SK-N-SH (cell line): Measurements from ENCODE around the gene CPNE8. TPM values are rescaled to one million over a fixed set of nuclear protein-coding genes. Genes with fewer than 3 reads are reported as not detected.

Experiments used
- CTCF ChIA-PET: fragments of 300-600, 350-600 bp; formaldehyde crosslinking; extraction: SDS; loops from one replicate; lab custom pipeline; 2021; lab: Yijun Ruan, JAX
- POLR2A ChIA-PET: fragments of 350-600 bp; sonication (Branson Sonifier 250); formaldehyde crosslinking; extraction: SDS; loops from one replicate; lab custom pipeline; 2020; ENCODE audit warnings: antibody characterized with exemption, inconsistent platforms; lab: Yijun Ruan, JAX
- DNase-seq: peaks from one replicate; pipeline ENCODE4 v3.0.0; 2012
- H2AFZ ChIP-seq: fragments of 200-600 bp; sonication (generic); 2 replicates; pipeline ENCODE4 v1.8.1; 2016; ENCODE audit warnings: antibody characterized with exemption, mild to moderate bottlenecking, low read depth
- H3F3A ChIP-seq: fragments of 200-600 bp; sonication (generic); replicated peaks from 2 replicates; pipeline ENCODE3; 2016; ENCODE audit warnings: antibody characterized with exemption, mild to moderate bottlenecking; ENCODE audit not compliant: insufficient read depth
- H3K27ac ChIP-seq, 2 experiments: fragments of 200-500 bp in 1 of 2; fragments of 200-600 bp in 1 of 2; sonication (Bioruptor generic) in 1 of 2; sonication (generic), shearing (Covaris generic) in 1 of 2; 2 replicates each; pipeline versions ENCODE4 v1.5.1 to v1.6.1; 2014 to 2016; ENCODE audit warnings: low read depth in 2 of 2, inconsistent platforms in 1 of 2, low read length in 1 of 2, mild to moderate bottlenecking in 1 of 2, mixed read lengths in 1 of 2
- H3K27me3 ChIP-seq: fragments of 200-600 bp; sonication (generic), shearing (Covaris generic); 2 replicates; pipeline ENCODE4 v1.6.1; 2016; ENCODE audit warnings: mixed run types; ENCODE audit not compliant: insufficient read depth
- H3K36me3 ChIP-seq, 2 experiments: fragments of 200-500 bp in 1 of 2; fragments of 200-600 bp in 1 of 2; sonication (Bioruptor generic) in 1 of 2; sonication (generic) in 1 of 2; replicated peaks in 1 of 2; 2 replicates each; pipeline versions ENCODE3 to v1.5.1; 2014 to 2016; ENCODE audit warnings: low read length in 1 of 2, mild to moderate bottlenecking in 1 of 2; ENCODE audit not compliant: insufficient read depth in 2 of 2, control insufficient read depth in 1 of 2
- H3K4me1 ChIP-seq, 2 experiments: fragments of 200-500 bp in 1 of 2; fragments of 200-600 bp in 1 of 2; sonication (Bioruptor generic) in 1 of 2; sonication (generic), shearing (Covaris generic) in 1 of 2; 2 replicates each; pipeline versions ENCODE4 v1.5.1 to v1.6.1; 2014 to 2016; ENCODE audit warnings: low read depth in 1 of 2, low read length in 1 of 2, mixed run types in 1 of 2; ENCODE audit not compliant: insufficient read depth in 2 of 2, control insufficient read depth in 1 of 2
- H3K4me2 ChIP-seq: fragments of 200-600 bp; sonication (generic), shearing (Covaris generic); 2 replicates; pipeline ENCODE4 v1.6.1; 2017; ENCODE audit warnings: mixed run types
- H3K4me3 ChIP-seq, 2 experiments: fragments of 200-500 bp in 1 of 2; fragments of 200-600 bp in 1 of 2; sonication (Bioruptor generic) in 1 of 2; sonication (generic), shearing (Covaris generic) in 1 of 2; 2 replicates each; pipeline versions ENCODE4 v1.5.1 to v1.8.1; 2014 to 2016; ENCODE audit warnings: low read depth in 2 of 2, inconsistent platforms in 1 of 2, low read length in 1 of 2, mild to moderate bottlenecking in 1 of 2, mixed read lengths in 1 of 2, moderate library complexity in 1 of 2
- H3K79me2 ChIP-seq: fragments of 200-600 bp; sonication (generic); 2 replicates; pipeline ENCODE4 v1.8.1; 2017; ENCODE audit warnings: mild to moderate bottlenecking; ENCODE audit not compliant: insufficient read depth
- H3K9ac ChIP-seq: fragments of 200-600 bp; sonication (generic); 2 replicates; pipeline ENCODE4 v1.6.1; 2017; ENCODE audit warnings: mixed run types
- H3K9me2 ChIP-seq: fragments of 200-600 bp; sonication (generic); 2 replicates; pipeline ENCODE4 v1.6.1; 2017; ENCODE audit warnings: mixed run types
- H3K9me3 ChIP-seq: fragments of 200-600 bp; sonication (generic); 2 replicates; pipeline ENCODE4 v1.6.1; 2017; ENCODE audit warnings: mixed run types, mild to moderate bottlenecking, moderate library complexity
- H4K20me1 ChIP-seq: fragments of 200-600 bp; sonication (generic); 2 replicates; pipeline ENCODE4 v1.6.1; 2017; ENCODE audit warnings: mild to moderate bottlenecking, mixed run types; ENCODE audit not compliant: insufficient read depth
- FOXM1 ChIP-seq: IDR thresholded peaks from 2 replicates; pipeline ENCODE4 v1.4.0; 2012; ENCODE audit warnings: low read depth, mild to moderate bottlenecking
- GATA2 ChIP-seq: sonication (generic); formaldehyde crosslinking; IDR thresholded peaks from 2 replicates; pipeline ENCODE4 v1.5.0; 2020; ENCODE audit warnings: mild to moderate bottlenecking, missing genetic modification reagents
- JUND ChIP-seq: IDR thresholded peaks from 2 replicates; pipeline ENCODE4 v1.4.0; 2012
- NFIC ChIP-seq: IDR thresholded peaks from 2 replicates; pipeline ENCODE4 v1.4.0; 2012; ENCODE audit warnings: borderline replicate concordance
- NRF1 ChIP-seq: IDR thresholded peaks from 2 replicates; pipeline ENCODE4 v1.6.1; 2012; ENCODE audit warnings: low read depth, mild to moderate bottlenecking, low read length
- POLR2AphosphoS5 ChIP-seq: IDR thresholded peaks from 2 replicates; pipeline ENCODE4 v1.6.1; 2012; ENCODE audit warnings: low read depth, low read length
- RAD21 ChIP-seq: IDR thresholded peaks from 2 replicates; pipeline ENCODE4 v1.6.1; 2012; ENCODE audit warnings: mild to moderate bottlenecking, low read length
- RCOR1 ChIP-seq: fragments of 150-350 bp; IDR thresholded peaks from 2 replicates; pipeline ENCODE4 v1.6.1; 2017; ENCODE audit warnings: antibody characterized with exemption, low read length
- RXRA ChIP-seq: IDR thresholded peaks from 2 replicates; pipeline ENCODE4 v1.4.0; 2012; ENCODE audit warnings: low read depth, mild to moderate bottlenecking, borderline replicate concordance
- SIN3A ChIP-seq: IDR thresholded peaks from 2 replicates; pipeline ENCODE4 v1.6.1; 2012; ENCODE audit warnings: low read depth, mild to moderate bottlenecking, low read length, moderate library complexity, borderline replicate concordance
- TAF1 ChIP-seq: IDR thresholded peaks from 2 replicates; pipeline ENCODE4 v1.6.1; 2012; ENCODE audit warnings: low read depth, mild to moderate bottlenecking, low read length, moderate library complexity, borderline replicate concordance
- TCF12 ChIP-seq: IDR thresholded peaks from 2 replicates; pipeline ENCODE4 v1.4.0; 2012
- USF1 ChIP-seq: IDR thresholded peaks from 2 replicates; pipeline ENCODE4 v1.4.0; 2012; ENCODE audit warnings: low read depth, borderline replicate concordance
- WGBS: methylation state at CpG from one replicate; pipeline ENCODE4 v1.1.6; 2017; ENCODE audit warnings: low lambda C conversion rate; 5-methylcytosine and 5-hydroxymethylcytosine counted together
- polyA plus RNA-seq, 3 experiments: library from polyadenylated mRNA; depleted of rRNA; stranded (reverse); fragments of >200 nt; gene quantifications; 2 replicates each; pipeline ENCODE4 v1.2.3, GENCODE V29; 2012
- TF ChIP-seq, protein P1 (sequence below): IDR thresholded peaks from 2 replicates; pipeline ENCODE4 v1.4.0; 2012; ENCODE audit warnings: low read depth
- TF ChIP-seq, protein P2 (sequence below): fragments of 200-600 bp; sonication (generic); IDR thresholded peaks from 2 replicates; pipeline ENCODE4 v1.6.1; 2017; ENCODE audit warnings: antibody characterized with exemption, mild to moderate bottlenecking, moderate library complexity
- TF ChIP-seq, protein P3 (sequence below): IDR thresholded peaks from 2 replicates; pipeline ENCODE4 v1.6.1; 2012; ENCODE audit warnings: mild to moderate bottlenecking, low read depth, low read length, moderate library complexity

CPNE8 gene
- polyA plus RNA-seq, 1 of the 3 experiments (the other 2 are of a cell fraction): not detected

DNA sequence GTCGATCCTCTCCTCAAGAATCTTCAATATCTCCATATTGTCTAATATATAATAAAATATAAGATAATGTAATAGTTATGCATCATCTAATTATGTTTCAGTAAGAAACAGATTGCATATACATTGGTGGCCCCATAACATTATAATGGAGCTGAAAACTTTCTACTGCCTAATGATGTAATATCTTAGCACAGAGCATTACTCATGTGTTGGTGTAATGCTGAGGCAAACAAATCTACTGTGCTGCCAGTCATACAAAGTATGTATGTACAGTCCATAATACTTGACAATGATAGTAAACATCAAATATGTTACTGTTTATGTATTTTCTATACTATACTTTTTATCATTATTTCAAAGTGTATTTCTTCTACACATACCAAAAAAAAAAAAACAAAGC, 128.7 kb downstream of the CPNE8 start:
- Histone ChIP-seq H3K4me1 (no peaks in the 10 kb centered on the region), H4K20me1 (no peaks in the 10 kb centered on the region), H3F3A (no peaks in the 10 kb centered on the region), H2AFZ (no peak overlapping the region), H3K79me2 (no peaks in the 10 kb centered on the region), H3K4me2 (no peak overlapping the region), H3K4me3 (no peak overlapping the region), H3K36me3 (no peaks in the 10 kb centered on the region), H3K9ac (no peak overlapping the region), H3K9me2 (no peaks in the 10 kb centered on the region), H3K9me3 (no peaks in the 10 kb centered on the region), H3K27me3 (no peaks in the 10 kb centered on the region), H3K27ac (no peak overlapping the region)
- WGBS: 54% methylated on average over 1 of the region's 1 CpG
- ChIA-PET CTCF (no interaction called here), POLR2A (no interaction called here)
- no peak for TF ChIP-seq NRF1
- TF ChIP-seq RAD21: no peak
- no peak for TF ChIP-seq RXRA
- no peak for TF ChIP-seq SIN3A
- no peak for DNase-seq

- TF ChIP-seq JUND (no peak), RCOR1 (no peak), GATA2 (CRISPR knock-in tag) (no peak), FOXM1 (no peak)
- TF ChIP-seq, protein P1, sequence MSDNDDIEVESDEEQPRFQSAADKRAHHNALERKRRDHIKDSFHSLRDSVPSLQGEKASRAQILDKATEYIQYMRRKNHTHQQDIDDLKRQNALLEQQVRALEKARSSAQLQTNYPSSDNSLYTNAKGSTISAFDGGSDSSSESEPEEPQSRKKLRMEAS: no peak
- no peaks in the 10 kb centered on the region for H3K79me2 ChIP-seq
- no peaks in the 10 kb centered on the region for H3K36me3 ChIP-seq
- ChIA-PET CTCF (no interaction called here), POLR2A (no interaction called here)
- DNase-seq: no peak
- no peak overlapping the region for H3K4me2 ChIP-seq
- H3K9me2 ChIP-seq: no peaks in the 10 kb centered on the region
- no peaks in the 10 kb centered on the region for H3K27me3 ChIP-seq
- H3K27ac ChIP-seq: no peak overlapping the region
- H4K20me1 ChIP-seq: no peaks in the 10 kb centered on the region
- H2AFZ ChIP-seq: no peak overlapping the region
- no peaks in the 10 kb centered on the region for H3F3A ChIP-seq
- no peak overlapping the region for H3K4me3 ChIP-seq
- H3K9me3 ChIP-seq: no peaks in the 10 kb centered on the region
- no peak overlapping the region for H3K9ac ChIP-seq
- H3K4me1 ChIP-seq: no peaks in the 10 kb centered on the region
Measured at GRCh38 chr12:38775457-38775856, 129.9 kb downstream of the CPNE8 start.

GRCh38 chr12:38772437-38772836, 133.0 kb downstream of the CPNE8 start:
- no peak for DNase-seq
- Histone ChIP-seq H3K4me2 (no peak overlapping the region), H3K36me3 (no peaks in the 10 kb centered on the region), H3K27me3 (no peaks in the 10 kb centered on the region), H3K9me2 (no peaks in the 10 kb centered on the region), H3K9ac (no peak overlapping the region), H3K9me3 (no peaks in the 10 kb centered on the region), H3K4me1 (no peaks in the 10 kb centered on the region), H3K4me3 (no peak overlapping the region), H3K27ac (no peak overlapping the region), H2AFZ (no peak overlapping the region), H3F3A (no peaks in the 10 kb centered on the region), H4K20me1 (no peaks in the 10 kb centered on the region), H3K79me2 (no peaks in the 10 kb centered on the region)
- ChIA-PET POLR2A (no interaction called here), CTCF (no interaction called here)
- TF ChIP-seq NFIC: no peak
- TF ChIP-seq POLR2AphosphoS5: no peak
- TF ChIP-seq, protein P2, sequence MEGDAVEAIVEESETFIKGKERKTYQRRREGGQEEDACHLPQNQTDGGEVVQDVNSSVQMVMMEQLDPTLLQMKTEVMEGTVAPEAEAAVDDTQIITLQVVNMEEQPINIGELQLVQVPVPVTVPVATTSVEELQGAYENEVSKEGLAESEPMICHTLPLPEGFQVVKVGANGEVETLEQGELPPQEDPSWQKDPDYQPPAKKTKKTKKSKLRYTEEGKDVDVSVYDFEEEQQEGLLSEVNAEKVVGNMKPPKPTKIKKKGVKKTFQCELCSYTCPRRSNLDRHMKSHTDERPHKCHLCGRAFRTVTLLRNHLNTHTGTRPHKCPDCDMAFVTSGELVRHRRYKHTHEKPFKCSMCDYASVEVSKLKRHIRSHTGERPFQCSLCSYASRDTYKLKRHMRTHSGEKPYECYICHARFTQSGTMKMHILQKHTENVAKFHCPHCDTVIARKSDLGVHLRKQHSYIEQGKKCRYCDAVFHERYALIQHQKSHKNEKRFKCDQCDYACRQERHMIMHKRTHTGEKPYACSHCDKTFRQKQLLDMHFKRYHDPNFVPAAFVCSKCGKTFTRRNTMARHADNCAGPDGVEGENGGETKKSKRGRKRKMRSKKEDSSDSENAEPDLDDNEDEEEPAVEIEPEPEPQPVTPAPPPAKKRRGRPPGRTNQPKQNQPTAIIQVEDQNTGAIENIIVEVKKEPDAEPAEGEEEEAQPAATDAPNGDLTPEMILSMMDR: no peak
- TF ChIP-seq, protein P3, sequence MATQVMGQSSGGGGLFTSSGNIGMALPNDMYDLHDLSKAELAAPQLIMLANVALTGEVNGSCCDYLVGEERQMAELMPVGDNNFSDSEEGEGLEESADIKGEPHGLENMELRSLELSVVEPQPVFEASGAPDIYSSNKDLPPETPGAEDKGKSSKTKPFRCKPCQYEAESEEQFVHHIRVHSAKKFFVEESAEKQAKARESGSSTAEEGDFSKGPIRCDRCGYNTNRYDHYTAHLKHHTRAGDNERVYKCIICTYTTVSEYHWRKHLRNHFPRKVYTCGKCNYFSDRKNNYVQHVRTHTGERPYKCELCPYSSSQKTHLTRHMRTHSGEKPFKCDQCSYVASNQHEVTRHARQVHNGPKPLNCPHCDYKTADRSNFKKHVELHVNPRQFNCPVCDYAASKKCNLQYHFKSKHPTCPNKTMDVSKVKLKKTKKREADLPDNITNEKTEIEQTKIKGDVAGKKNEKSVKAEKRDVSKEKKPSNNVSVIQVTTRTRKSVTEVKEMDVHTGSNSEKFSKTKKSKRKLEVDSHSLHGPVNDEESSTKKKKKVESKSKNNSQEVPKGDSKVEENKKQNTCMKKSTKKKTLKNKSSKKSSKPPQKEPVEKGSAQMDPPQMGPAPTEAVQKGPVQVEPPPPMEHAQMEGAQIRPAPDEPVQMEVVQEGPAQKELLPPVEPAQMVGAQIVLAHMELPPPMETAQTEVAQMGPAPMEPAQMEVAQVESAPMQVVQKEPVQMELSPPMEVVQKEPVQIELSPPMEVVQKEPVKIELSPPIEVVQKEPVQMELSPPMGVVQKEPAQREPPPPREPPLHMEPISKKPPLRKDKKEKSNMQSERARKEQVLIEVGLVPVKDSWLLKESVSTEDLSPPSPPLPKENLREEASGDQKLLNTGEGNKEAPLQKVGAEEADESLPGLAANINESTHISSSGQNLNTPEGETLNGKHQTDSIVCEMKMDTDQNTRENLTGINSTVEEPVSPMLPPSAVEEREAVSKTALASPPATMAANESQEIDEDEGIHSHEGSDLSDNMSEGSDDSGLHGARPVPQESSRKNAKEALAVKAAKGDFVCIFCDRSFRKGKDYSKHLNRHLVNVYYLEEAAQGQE: no peak
- no peak for TF ChIP-seq TCF12
- no peak for TF ChIP-seq SIN3A
- TF ChIP-seq FOXM1: no peak
- TF ChIP-seq TAF1: no peak
- TF ChIP-seq USF1: no peak
- WGBS: 58% methylated on average over 2 of the region's 2 CpGs
